Small intestine (tissue), 7 donors: ENCODE measurements around the gene WDSUB1. TPM values are rescaled to one million over a fixed set of nuclear protein-coding genes. Genes with fewer than 3 reads are reported as not detected.
A peak's percentile ranks its signal among the peaks of the same experiment; 100 is the strongest.

Source experiments
- DNase-seq, 2 donors: peaks; one replicate each; pipeline versions ENCODE4 v3.0.0 to v3.0.0-alpha.2; 2013
- FAIRE-seq: peaks from 2 replicates; lab custom pipeline; 2012; peaks lifted over from hg19 to GRCh38; lab: Jason Lieb, UNC
- H3K27ac ChIP-seq, 3 donors: one replicate each; pipeline ENCODE4 v1.5.1; 2013; ENCODE audit warnings: low read length in 2 of 3, mild to moderate bottlenecking in 2 of 3, control low read depth in 1 of 3, inconsistent platforms in 1 of 3, low read depth in 1 of 3, moderate library complexity in 1 of 3
- H3K27me3 ChIP-seq, 3 donors: one replicate each; pipeline ENCODE4 v1.6.1; 2013; ENCODE audit warnings: low read length in 3 of 3, inconsistent platforms in 1 of 3; ENCODE audit not compliant: control insufficient read depth in 3 of 3, insufficient read depth in 3 of 3
- H3K36me3 ChIP-seq, 3 donors: one replicate each; pipeline ENCODE4 v1.6.1; 2013; ENCODE audit warnings: low read length in 3 of 3, inconsistent platforms in 1 of 3, low read depth in 1 of 3, mild to moderate bottlenecking in 1 of 3, moderate library complexity in 1 of 3; ENCODE audit not compliant: control insufficient read depth in 3 of 3, insufficient read depth in 2 of 3
- H3K4me1 ChIP-seq, 3 donors: one replicate each; pipeline ENCODE4 v1.6.1; 2013; ENCODE audit warnings: low read length in 2 of 3, inconsistent platforms in 1 of 3, low read depth in 1 of 3, mild to moderate bottlenecking in 1 of 3, moderate library complexity in 1 of 3; ENCODE audit not compliant: control insufficient read depth in 3 of 3, insufficient read depth in 2 of 3
- H3K4me3 ChIP-seq, 3 donors: one replicate each; pipeline ENCODE4 v1.5.1; 2013; ENCODE audit warnings: low read length in 3 of 3, control low read depth in 1 of 3, inconsistent platforms in 1 of 3, low read depth in 1 of 3, mild to moderate bottlenecking in 1 of 3, moderate library complexity in 1 of 3
- H3K9me3 ChIP-seq, 2 donors: one replicate each; pipeline ENCODE4 v1.6.1; 2013; ENCODE audit warnings: low read depth in 1 of 2, low read length in 1 of 2; ENCODE audit not compliant: control insufficient read depth in 2 of 2, insufficient read depth in 1 of 2
- WGBS, 3 donors: extraction: QIAGEN DNeasy Blood & Tissue Kit; methylation state at CpG; one replicate each; pipeline ENCODE4 v1.1.7; 2013; 5-methylcytosine and 5-hydroxymethylcytosine counted together
- polyA plus RNA-seq, 4 donors: library from polyadenylated mRNA; stranded (reverse) in 3 of 4; unstranded in 1 of 4; fragments of 200-250 nt in 3 of 4; fragments of 120-200 nt in 1 of 4; gene quantifications; one replicate each; pipeline versions ENCODE4 v1.2.1 to v1.2.3, GENCODE V29; 2013
- donor health status: healthy with polysubstance abuse.
- donor health status: control.
- donor health status: control.
- donor health status: Bipolar disorder and iron deficiency.
- donor health status: healthy.

The WDSUB1 gene
- polyA plus RNA-seq, 4 donors, result 7.0 to 14.6 (median 8.5) TPM

- no peaks in the 10 kb centered on the region for H3K4me1 ChIP-seq
- H3K4me3 ChIP-seq, result no peak overlapping the region
- H3K27me3 ChIP-seq, result no peaks in the 10 kb centered on the region
- H3K27ac ChIP-seq, result no peak overlapping the region
- no peak for DNase-seq
- H3K9me3 ChIP-seq, result no peaks in the 10 kb centered on the region
- WGBS, 3 donors, result 86 to 93% (median 92%) methylated on average over 6 of the region's 6 CpGs
- peaks cover 6 to 19% (median 6%) of the 10 kb centered on the region in 3 donors for H3K36me3 ChIP-seq
- FAIRE-seq, result no peak
Measured at GRCh38 chr2:159262226-159262625, 24.3 kb downstream of the WDSUB1 start.

GRCh38 chr2:159256159-159256558 lies 30.3 kb downstream of the WDSUB1 start:
- peaks cover 2 to 24% (median 3%) of the 10 kb centered on the region in 3 donors for H3K36me3 ChIP-seq
- H3K4me1 ChIP-seq, result no peaks in the 10 kb centered on the region
- DNase-seq (no peak), FAIRE-seq (no peak)
- no peak overlapping the region for H3K4me3 ChIP-seq
- H3K9me3 ChIP-seq, result no peaks in the 10 kb centered on the region
- 39 to 73% (median 65%) methylated on average over 2 of the region's 2 CpGs for WGBS, 3 donors
- H3K27ac ChIP-seq, result no peak overlapping the region
- H3K27me3 ChIP-seq, result no peaks in the 10 kb centered on the region

GRCh38 chr2:159252905-159253304 lies 33.6 kb downstream of the WDSUB1 start:
- no peak overlapping the region for H3K27ac ChIP-seq
- no peak for DNase-seq

GRCh38 chr2:159251296-159252173 lies 35.0 kb downstream of the WDSUB1 start:
- Histone ChIP-seq H3K4me3 (no peak overlapping the region), H3K9me3 (no peaks in the 10 kb centered on the region), H3K36me3 (peaks cover 0 to 17% (median 2%) of the 10 kb centered on the region in 3 donors), H3K27me3 (no peaks in the 10 kb centered on the region), H3K27ac (peak overlapping the region in 1 of 3 donors; percentile 10), H3K4me1 (no peaks in the 10 kb centered on the region)
- FAIRE-seq (no peak), DNase-seq (no peak)
- 86 to 93% (median 91%) methylated on average over 12 of the region's 12 CpGs for WGBS, 3 donors

More at GRCh38 chr2:159252905-159253304, 33.6 kb downstream of the WDSUB1 start:
- H3K27me3 ChIP-seq, result no peaks in the 10 kb centered on the region
- FAIRE-seq, result no peak
- peaks cover 2 to 24% (median 2%) of the 10 kb centered on the region in 3 donors for H3K36me3 ChIP-seq
- no peaks in the 10 kb centered on the region for H3K9me3 ChIP-seq
- 96 to 98% (median 97%) methylated on average over 4 of the region's 4 CpGs for WGBS, 3 donors
- no peaks in the 10 kb centered on the region for H3K4me1 ChIP-seq
- no peak overlapping the region for H3K4me3 ChIP-seq

GRCh38 chr2:159249990-159250715 lies 36.4 kb downstream of the WDSUB1 start:
- no peak for FAIRE-seq

GRCh38 chr2:159246325-159246988 lies 40.0 kb downstream of the WDSUB1 start:
- Histone ChIP-seq H3K27ac (no peak overlapping the region), H3K4me1 (no peaks in the 10 kb centered on the region), H3K4me3 (no peak overlapping the region), H3K9me3 (peaks cover 0 to 6% of the 10 kb centered on the region in 2 donors), H3K27me3 (no peaks in the 10 kb centered on the region), H3K36me3 (peaks cover 0 to 15% (median 4%) of the 10 kb centered on the region in 3 donors)
- no peak for FAIRE-seq
- 83 to 95% (median 85%) methylated on average over 7 of the region's 7 CpGs for WGBS, 3 donors
- DNase-seq, result no peak

More at GRCh38 chr2:159249990-159250715, 36.4 kb downstream of the WDSUB1 start:
- Histone ChIP-seq H3K9me3 (peaks cover 0 to 2% of the 10 kb centered on the region in 2 donors), H3K4me1 (no peaks in the 10 kb centered on the region), H3K27me3 (no peaks in the 10 kb centered on the region), H3K4me3 (no peak overlapping the region), H3K36me3 (peaks cover 0 to 20% (median 2%) of the 10 kb centered on the region in 3 donors), H3K27ac (peak overlapping the region in 1 of 3 donors; percentile 21)
- WGBS, 3 donors, result 31 to 54% (median 48%) methylated on average over 7 of the region's 7 CpGs
- peak; percentile 39 to 69 for DNase-seq

GRCh38 chr2:159243529-159243928 lies 43.0 kb downstream of the WDSUB1 start:
- Histone ChIP-seq H3K27me3 (no peaks in the 10 kb centered on the region), H3K9me3 (peaks cover 0 to 6% of the 10 kb centered on the region in 2 donors), H3K4me3 (no peak overlapping the region), H3K36me3 (peaks cover 0 to 21% (median 12%) of the 10 kb centered on the region in 3 donors), H3K27ac (no peak overlapping the region), H3K4me1 (no peaks in the 10 kb centered on the region)
- DNase-seq (no peak), FAIRE-seq (no peak)

GRCh38 chr2:159234868-159235267 lies 51.6 kb downstream of the WDSUB1 start:
- peaks cover 6 to 37% (median 11%) of the 10 kb centered on the region in 3 donors for H3K36me3 ChIP-seq

More at GRCh38 chr2:159234868-159235267, 51.6 kb downstream of the WDSUB1 start:
- WGBS, 3 donors, result 90 to 91% (median 90%) methylated on average over 6 of the region's 6 CpGs
- FAIRE-seq (no peak), DNase-seq (no peak)
- no peak overlapping the region for H3K27ac ChIP-seq
- no peak overlapping the region for H3K4me3 ChIP-seq
- no peaks in the 10 kb centered on the region for H3K9me3 ChIP-seq
- H3K27me3 ChIP-seq, result no peaks in the 10 kb centered on the region
- no peaks in the 10 kb centered on the region for H3K4me1 ChIP-seq
